ENCODE data around the gene ATG2A.

DNA sequence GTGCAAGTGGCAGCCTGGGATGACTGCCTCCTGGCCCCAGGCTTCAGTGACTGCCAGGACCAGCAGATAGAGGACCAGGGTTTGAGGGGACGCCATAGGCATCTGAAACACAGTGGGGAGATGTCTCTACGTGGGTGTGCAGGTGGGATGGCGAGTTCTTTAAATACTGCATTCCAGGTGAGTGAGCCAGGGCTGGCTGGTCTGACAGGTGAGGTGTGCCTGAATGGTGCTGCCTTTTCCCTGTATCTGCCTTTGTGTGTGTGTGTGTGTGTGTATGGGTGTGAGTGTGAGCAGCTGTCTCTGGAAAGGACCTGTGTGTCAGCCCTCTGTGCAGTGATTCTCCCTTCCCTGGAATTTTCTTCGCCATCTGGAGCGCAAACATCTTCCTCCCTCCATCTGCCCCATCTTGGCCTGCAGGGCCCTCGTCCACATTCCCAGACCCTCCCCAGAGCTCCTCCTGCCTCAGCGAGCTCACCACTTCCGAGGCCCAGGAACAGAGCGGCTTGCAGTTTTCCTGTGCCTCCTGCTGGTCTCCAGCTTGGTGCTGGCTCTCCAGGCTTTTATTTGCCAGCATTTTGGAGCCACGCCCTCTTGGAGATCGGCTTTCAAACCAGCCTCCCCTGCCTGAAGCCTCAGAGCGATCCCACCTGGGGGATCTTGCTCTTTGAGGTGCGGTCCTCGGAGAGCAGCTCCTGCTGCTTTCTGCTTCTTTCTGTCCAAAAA, 18.5 kb upstream of the ATG2A start, which contains the start of gene GPHA2:
- TF ChIP-seq, protein P1, sequence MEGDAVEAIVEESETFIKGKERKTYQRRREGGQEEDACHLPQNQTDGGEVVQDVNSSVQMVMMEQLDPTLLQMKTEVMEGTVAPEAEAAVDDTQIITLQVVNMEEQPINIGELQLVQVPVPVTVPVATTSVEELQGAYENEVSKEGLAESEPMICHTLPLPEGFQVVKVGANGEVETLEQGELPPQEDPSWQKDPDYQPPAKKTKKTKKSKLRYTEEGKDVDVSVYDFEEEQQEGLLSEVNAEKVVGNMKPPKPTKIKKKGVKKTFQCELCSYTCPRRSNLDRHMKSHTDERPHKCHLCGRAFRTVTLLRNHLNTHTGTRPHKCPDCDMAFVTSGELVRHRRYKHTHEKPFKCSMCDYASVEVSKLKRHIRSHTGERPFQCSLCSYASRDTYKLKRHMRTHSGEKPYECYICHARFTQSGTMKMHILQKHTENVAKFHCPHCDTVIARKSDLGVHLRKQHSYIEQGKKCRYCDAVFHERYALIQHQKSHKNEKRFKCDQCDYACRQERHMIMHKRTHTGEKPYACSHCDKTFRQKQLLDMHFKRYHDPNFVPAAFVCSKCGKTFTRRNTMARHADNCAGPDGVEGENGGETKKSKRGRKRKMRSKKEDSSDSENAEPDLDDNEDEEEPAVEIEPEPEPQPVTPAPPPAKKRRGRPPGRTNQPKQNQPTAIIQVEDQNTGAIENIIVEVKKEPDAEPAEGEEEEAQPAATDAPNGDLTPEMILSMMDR (IDR thresholded peaks at IDR 0.05): no peak
- no peak for TF ChIP-seq POLR2A (IDR thresholded peaks at IDR 0.05)

All from adrenal gland (tissue), 5 donors.